ENCODE measurements around the gene PEX11G.
"Not testable (repeated sequence)": the region's sequence is repeated elsewhere in the genome, so short reads cannot be mapped to it uniquely, and the experiment has no call there.

Gene PEX11G

DNA sequence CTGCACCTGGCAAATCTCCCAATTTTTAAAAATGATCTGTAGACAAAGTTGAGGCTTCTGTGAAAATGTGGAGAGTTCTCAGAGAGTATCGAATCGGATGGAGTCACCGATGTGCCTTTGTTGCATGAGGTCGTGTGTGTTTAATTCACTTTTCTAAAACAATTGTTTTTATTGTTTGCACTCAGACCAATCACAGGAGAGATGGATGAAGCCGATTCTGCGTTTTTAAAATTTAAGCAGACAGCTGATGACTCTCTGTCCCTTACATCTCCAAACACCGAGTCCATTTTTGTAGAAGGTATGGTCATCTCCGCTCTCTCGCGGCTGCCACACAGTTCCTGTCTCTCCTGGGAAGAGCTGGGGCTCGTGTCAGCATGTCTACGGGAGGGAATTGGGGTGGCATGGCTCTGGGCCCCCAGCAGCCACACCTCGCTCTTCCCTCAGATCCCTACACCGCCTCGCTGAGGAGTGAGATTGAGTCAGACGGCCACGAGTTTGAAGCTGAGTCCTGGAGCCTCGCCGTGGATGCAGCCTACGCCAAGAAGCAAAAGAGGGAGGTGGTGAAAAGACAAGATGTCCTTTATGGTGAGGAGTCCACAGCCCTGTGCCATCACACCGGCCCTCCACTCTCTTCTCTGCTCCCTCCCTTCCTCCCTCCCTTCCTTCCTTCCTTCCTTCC lies 47.2 kb downstream of the PEX11G start:
- Histone ChIP-seq H3K27ac (no peak overlapping the region), H3K36me3 (ENCODE audit: insufficient read depth) (no peaks in the 10 kb centered on the region), H3K79me2 (ENCODE audit: insufficient read depth, low read depth) (no peaks in the 10 kb centered on the region), H3K27me3 (ENCODE audit: insufficient read depth, low read depth) (no peaks in the 10 kb centered on the region), H3K4me3 (IDR thresholded peaks at IDR 0.05; ENCODE audit: insufficient read depth, low read depth, low read length) (no peak overlapping the region), H3K4me2 (no peak overlapping the region), H3K4me1 (ENCODE audit: low read depth, poor library complexity, severe bottlenecking) (no peaks in the 10 kb centered on the region), H2AFZ (ENCODE audit: low read depth) (no peak overlapping the region), H3K9ac (no peak overlapping the region), H4K20me1 (ENCODE audit: insufficient read depth) (no peaks in the 10 kb centered on the region)
- TF ChIP-seq, protein P1, sequence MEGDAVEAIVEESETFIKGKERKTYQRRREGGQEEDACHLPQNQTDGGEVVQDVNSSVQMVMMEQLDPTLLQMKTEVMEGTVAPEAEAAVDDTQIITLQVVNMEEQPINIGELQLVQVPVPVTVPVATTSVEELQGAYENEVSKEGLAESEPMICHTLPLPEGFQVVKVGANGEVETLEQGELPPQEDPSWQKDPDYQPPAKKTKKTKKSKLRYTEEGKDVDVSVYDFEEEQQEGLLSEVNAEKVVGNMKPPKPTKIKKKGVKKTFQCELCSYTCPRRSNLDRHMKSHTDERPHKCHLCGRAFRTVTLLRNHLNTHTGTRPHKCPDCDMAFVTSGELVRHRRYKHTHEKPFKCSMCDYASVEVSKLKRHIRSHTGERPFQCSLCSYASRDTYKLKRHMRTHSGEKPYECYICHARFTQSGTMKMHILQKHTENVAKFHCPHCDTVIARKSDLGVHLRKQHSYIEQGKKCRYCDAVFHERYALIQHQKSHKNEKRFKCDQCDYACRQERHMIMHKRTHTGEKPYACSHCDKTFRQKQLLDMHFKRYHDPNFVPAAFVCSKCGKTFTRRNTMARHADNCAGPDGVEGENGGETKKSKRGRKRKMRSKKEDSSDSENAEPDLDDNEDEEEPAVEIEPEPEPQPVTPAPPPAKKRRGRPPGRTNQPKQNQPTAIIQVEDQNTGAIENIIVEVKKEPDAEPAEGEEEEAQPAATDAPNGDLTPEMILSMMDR (conservative IDR thresholded peaks at IDR 0.05; ENCODE audit: low read depth, low read length), result no peak

DNA sequence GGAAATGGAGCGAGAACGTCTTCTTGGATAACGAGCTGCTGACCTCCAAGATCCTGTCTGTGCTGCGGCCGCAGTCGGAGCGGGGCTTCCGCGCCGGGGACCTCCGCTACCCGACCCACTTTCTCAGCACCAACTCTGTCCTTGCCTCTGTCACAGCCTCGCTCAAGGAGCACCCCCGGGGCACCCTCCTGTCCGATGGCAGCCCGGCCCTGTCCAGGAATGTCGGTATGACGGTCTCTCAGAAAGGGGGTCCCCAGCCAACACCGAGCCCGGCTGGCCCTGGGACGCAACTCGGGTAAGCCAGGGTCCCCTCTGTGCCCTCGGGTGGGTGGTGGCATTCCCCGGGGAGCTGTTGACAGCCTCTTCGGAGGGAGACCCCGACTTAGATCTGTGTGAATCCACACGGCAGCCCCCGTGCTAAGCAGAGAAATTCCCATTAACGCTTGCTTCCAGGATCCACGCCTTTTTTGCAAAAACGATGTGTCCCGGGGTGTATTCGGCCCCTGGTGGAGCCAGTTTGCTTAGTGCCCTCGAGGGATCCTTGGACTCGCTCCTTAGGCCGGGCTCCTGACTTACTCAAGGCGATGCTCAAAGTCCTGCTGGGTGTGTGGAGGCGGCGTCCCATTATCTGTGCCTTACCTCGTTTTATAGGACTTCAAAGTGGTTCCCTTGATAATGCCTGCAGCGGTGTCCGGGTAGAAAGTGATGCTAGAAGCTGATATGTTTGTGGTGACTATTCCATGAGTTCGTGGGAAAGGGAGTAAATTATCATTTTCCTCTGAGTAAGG lies 48.5 kb downstream of the PEX11G start:
- H3K9ac ChIP-seq, result no peak overlapping the region
- H4K20me1 ChIP-seq (ENCODE audit: insufficient read depth), result no peaks in the 10 kb centered on the region
- no peaks in the 10 kb centered on the region for H3K4me1 ChIP-seq (ENCODE audit: low read depth, poor library complexity, severe bottlenecking)
- H3K79me2 ChIP-seq (ENCODE audit: insufficient read depth, low read depth), result no peaks in the 10 kb centered on the region
- TF ChIP-seq, protein P1 (conservative IDR thresholded peaks at IDR 0.05; ENCODE audit: low read depth, low read length), result no peak
- H3K27me3 ChIP-seq (ENCODE audit: insufficient read depth, low read depth), result no peaks in the 10 kb centered on the region
- H3K4me2 ChIP-seq, result no peak overlapping the region
- H3K27ac ChIP-seq, result no peak overlapping the region
- H2AFZ ChIP-seq (ENCODE audit: low read depth), result no peak overlapping the region
- H3K36me3 ChIP-seq (ENCODE audit: insufficient read depth), result no peaks in the 10 kb centered on the region
- H3K4me3 ChIP-seq (IDR thresholded peaks at IDR 0.05; ENCODE audit: insufficient read depth, low read depth, low read length), result no peak overlapping the region

DNA sequence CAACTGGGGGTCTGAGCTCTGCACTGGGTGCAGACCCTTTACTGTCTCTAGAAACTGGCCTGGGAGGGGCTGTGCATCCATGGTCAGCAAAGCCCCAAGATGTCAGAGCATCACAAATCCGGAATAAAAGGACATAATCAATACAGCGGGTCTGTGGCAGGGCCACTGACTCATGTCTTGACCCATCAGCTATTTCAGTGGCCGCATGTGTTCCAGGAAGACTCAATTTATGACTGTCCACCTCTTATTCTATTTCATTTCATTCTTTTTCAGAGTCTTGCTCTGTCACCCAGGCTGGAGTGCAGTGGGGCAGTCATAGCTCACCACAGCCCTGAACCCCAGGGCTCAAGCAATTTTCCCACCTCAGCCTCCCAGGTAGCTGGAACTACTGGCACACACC lies 53.2 kb downstream of the PEX11G start:
- H3K4me3 ChIP-seq (IDR thresholded peaks at IDR 0.05; ENCODE audit: insufficient read depth, low read depth, low read length), result no peak overlapping the region
- H3K4me1 ChIP-seq (ENCODE audit: low read depth, poor library complexity, severe bottlenecking), result no peaks in the 10 kb centered on the region
- no peaks in the 10 kb centered on the region for H4K20me1 ChIP-seq (ENCODE audit: insufficient read depth)
- no peak overlapping the region for H3K4me2 ChIP-seq
- H2AFZ ChIP-seq (ENCODE audit: low read depth), result no peak overlapping the region
- H3K9ac ChIP-seq, result no peak overlapping the region
- TF ChIP-seq, protein P1 (conservative IDR thresholded peaks at IDR 0.05; ENCODE audit: low read depth, low read length), result no peak
- no peaks in the 10 kb centered on the region for H3K36me3 ChIP-seq (ENCODE audit: insufficient read depth)
- no peaks in the 10 kb centered on the region for H3K27me3 ChIP-seq (ENCODE audit: insufficient read depth, low read depth)
- H3K79me2 ChIP-seq (ENCODE audit: insufficient read depth, low read depth), result no peaks in the 10 kb centered on the region
- H3K27ac ChIP-seq, result no peak overlapping the region

DNA sequence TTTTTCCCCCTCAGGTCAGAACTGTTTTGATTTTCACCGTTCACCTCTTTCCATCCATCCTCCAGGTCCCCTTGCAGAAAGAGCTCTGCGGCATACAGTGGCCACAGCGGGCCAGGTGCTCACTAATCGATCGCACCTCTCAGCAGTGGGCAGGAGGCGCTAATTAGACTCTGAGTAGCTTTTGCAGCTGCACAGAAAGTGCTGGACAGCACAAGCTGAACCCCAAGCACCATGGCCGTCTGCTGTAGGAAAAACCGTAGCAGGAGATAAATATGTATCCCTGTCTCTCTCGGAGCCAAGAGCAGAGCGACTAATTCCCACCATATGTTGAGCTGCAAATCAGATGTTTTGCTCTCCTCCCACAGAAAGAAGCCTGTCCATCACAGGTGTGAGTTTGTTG lies 54.4 kb downstream of the PEX11G start:
- TF ChIP-seq, protein P1 (conservative IDR thresholded peaks at IDR 0.05; ENCODE audit: low read depth, low read length), result no peak
- no peak overlapping the region for H2AFZ ChIP-seq (ENCODE audit: low read depth)
- no peaks in the 10 kb centered on the region for H3K4me1 ChIP-seq (ENCODE audit: low read depth, poor library complexity, severe bottlenecking)
- no peak overlapping the region for H3K9ac ChIP-seq
- H3K36me3 ChIP-seq (ENCODE audit: insufficient read depth), result no peaks in the 10 kb centered on the region
- no peaks in the 10 kb centered on the region for H3K79me2 ChIP-seq (ENCODE audit: insufficient read depth, low read depth)
- no peaks in the 10 kb centered on the region for H3K27me3 ChIP-seq (ENCODE audit: insufficient read depth, low read depth)
- H3K4me3 ChIP-seq (IDR thresholded peaks at IDR 0.05; ENCODE audit: insufficient read depth, low read depth, low read length), result no peak overlapping the region
- no peak overlapping the region for H3K4me2 ChIP-seq
- H4K20me1 ChIP-seq (ENCODE audit: insufficient read depth), result no peaks in the 10 kb centered on the region
- H3K27ac ChIP-seq, result no peak overlapping the region

DNA sequence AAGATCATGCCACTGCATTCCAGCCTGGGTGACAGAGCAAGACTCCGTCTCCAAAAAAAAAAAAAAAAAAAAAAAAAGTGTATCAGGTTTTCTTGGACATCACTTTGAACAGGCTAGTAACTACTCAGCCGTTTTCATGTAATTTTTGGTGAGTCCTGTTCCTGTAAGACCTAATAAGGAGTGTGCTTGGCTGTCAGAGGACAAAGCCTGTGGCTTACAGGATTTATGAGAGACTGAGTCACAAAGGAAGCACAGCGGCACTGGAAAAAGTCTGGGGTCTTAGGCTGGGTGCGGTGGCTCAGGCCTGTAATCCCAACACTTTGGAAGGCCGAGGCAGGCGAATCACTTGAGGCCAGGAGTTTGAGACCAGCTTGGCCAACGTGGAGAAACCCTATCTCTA lies 55.4 kb downstream of the PEX11G start:
- H4K20me1 ChIP-seq (ENCODE audit: insufficient read depth); H3K9ac ChIP-seq; H3K4me1 ChIP-seq (ENCODE audit: low read depth, poor library complexity, severe bottlenecking); H3K79me2 ChIP-seq (ENCODE audit: insufficient read depth, low read depth); H3K4me2 ChIP-seq; H3K4me3 ChIP-seq (IDR thresholded peaks at IDR 0.05; ENCODE audit: insufficient read depth, low read depth, low read length); H2AFZ ChIP-seq (ENCODE audit: low read depth); H3K27ac ChIP-seq; H3K36me3 ChIP-seq (ENCODE audit: insufficient read depth); H3K27me3 ChIP-seq (ENCODE audit: insufficient read depth, low read depth): not testable (repeated sequence)

Measured in KMS-11 (cell line).